GM18511 (cell line): Measurements from ENCODE around the gene CFAP61.

Experiments used
- ATAC-seq: cut with Tn5 transposase; IDR thresholded peaks from one replicate; pipeline ENCODE4 v1.9.1; 2021; ENCODE audit warnings: mild to moderate bottlenecking, moderate library complexity; ENCODE audit not compliant: unreplicated experiment

The CFAP61 gene

GRCh38 chr20:20265210-20265609 lies 212.9 kb downstream of the CFAP61 start:
- ATAC-seq, result no peak

GRCh38 chr20:20266552-20266951 lies 214.2 kb downstream of the CFAP61 start:
- no peak for ATAC-seq

- no peak for ATAC-seq
These were observed 215.5 kb downstream of the CFAP61 start for GRCh38 chr20:20267685-20268370.

GRCh38 chr20:20271271-20271670 lies 218.9 kb downstream of the CFAP61 start:
- no peak for ATAC-seq

- no peak for ATAC-seq
These were observed 220.4 kb downstream of the CFAP61 start for GRCh38 chr20:20272686-20273085.

- ATAC-seq, result no peak
These were observed 221.0 kb downstream of the CFAP61 start for GRCh38 chr20:20273286-20273685.

GRCh38 chr20:20274821-20275220 lies 222.5 kb downstream of the CFAP61 start:
- ATAC-seq, result no peak

- no peak for ATAC-seq
These were observed 223.3 kb downstream of the CFAP61 start for GRCh38 chr20:20275636-20276035.

GRCh38 chr20:20276811-20277530 lies 224.6 kb downstream of the CFAP61 start:
- no peak for ATAC-seq

- no peak for ATAC-seq
These were observed 225.6 kb downstream of the CFAP61 start for GRCh38 chr20:20277894-20278335.

GRCh38 chr20:20286061-20286460 lies 233.7 kb downstream of the CFAP61 start:
- ATAC-seq, result no peak

GRCh38 chr20:20289331-20289730 lies 237.0 kb downstream of the CFAP61 start:
- ATAC-seq, result no peak

GRCh38 chr20:20292472-20292871 lies 240.1 kb downstream of the CFAP61 start:
- no peak for ATAC-seq

GRCh38 chr20:20293141-20293540 lies 240.8 kb downstream of the CFAP61 start:
- no peak for ATAC-seq

- ATAC-seq, result no peak
These were observed 241.5 kb downstream of the CFAP61 start for GRCh38 chr20:20293691-20294385.

GRCh38 chr20:20295621-20296498 lies 243.5 kb downstream of the CFAP61 start:
- ATAC-seq, result no peak

GRCh38 chr20:20297181-20297580 lies 244.8 kb downstream of the CFAP61 start:
- no peak for ATAC-seq

- no peak for ATAC-seq
These were observed 245.4 kb downstream of the CFAP61 start for GRCh38 chr20:20297752-20298151.

GRCh38 chr20:20299904-20300303 lies 247.6 kb downstream of the CFAP61 start:
- ATAC-seq, result no peak

GRCh38 chr20:20303320-20303719 lies 251.0 kb downstream of the CFAP61 start:
- ATAC-seq, result no peak

GRCh38 chr20:20303742-20304141 lies 251.4 kb downstream of the CFAP61 start:
- no peak for ATAC-seq
